Left hindlimb (tissue), 1 donor: ENCODE data around the gene SEM1.
"Not testable (repeated sequence)": the region's sequence is repeated elsewhere in the genome, so short reads cannot be mapped to it uniquely, and the experiment has no call there.

Experiments
- DNase-seq: peaks from one replicate; pipeline ENCODE4 v3.0.0-alpha.2; 2018

Gene SEM1

GRCh38 chr7:96658022-96658412 lies 51.6 kb downstream of the SEM1 start:
- no peak for DNase-seq

- no peak for DNase-seq
Observed at GRCh38 chr7:96657347-96658021, 52.2 kb downstream of the SEM1 start.

- DNase-seq, result no peak
Observed at GRCh38 chr7:96655956-96656355, 53.7 kb downstream of the SEM1 start.

GRCh38 chr7:96654630-96655188 lies 54.9 kb downstream of the SEM1 start:
- no peak for DNase-seq

DNA sequence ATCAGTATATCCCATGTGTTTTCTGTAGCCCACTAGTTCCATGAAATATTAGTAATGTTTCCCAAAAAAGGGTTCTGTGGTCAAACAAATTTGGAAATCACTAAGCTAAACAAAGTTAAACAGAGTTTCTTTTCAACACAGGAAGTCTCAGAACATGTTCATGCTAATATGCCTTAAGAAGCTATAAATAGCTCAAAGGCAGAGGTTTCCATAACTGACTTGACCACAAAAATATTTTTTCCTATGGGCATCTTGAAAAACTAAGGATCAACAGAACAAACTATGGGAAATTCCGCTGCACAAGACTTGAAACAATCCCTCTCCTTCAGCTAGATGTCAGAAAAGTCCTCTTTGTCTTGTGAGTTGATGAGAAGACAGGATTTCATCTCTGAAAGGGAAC lies 59.7 kb downstream of the SEM1 start:
- DNase-seq, result no peak

GRCh38 chr7:96648784-96649183 lies 60.9 kb downstream of the SEM1 start:
- DNase-seq, result no peak

DNA sequence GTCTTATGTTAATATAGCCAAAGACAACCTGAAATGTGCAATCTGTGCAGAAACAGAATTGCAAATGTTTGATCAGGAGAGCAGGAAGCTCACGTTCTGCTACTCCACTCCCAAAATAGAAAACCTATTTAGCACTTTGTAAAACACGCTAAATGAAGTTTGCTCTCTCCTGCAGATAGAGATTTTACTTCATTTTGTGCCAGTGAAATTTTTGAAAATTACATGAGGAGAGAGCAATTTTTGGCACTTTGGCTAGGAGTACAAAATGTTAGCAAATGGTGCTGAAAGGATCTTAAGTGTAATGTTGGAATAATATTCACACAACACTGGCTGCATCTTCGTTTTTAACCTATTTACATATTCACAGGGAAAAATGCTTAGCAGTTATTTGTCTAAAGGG lies 61.9 kb downstream of the SEM1 start:
- no peak for DNase-seq

- no peak for DNase-seq
Observed at GRCh38 chr7:96645084-96645483, 64.6 kb downstream of the SEM1 start.

DNA sequence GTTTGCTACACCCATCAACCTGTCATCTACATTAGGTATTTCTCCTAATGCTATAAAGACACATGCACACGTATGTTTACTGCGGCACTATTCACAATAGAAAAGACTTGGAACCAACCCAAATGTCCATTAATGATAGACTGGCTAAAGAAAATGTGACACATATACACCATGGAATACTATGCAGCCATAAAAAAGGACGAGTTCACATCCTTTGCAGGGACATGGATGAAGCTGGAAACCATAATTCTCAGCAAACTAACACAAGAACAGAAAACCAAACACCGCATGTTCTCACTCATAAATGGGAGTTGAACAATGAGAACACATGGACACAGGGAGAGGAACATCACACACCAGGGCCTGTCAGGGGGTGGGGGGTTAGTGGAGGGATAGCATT lies 66.2 kb downstream of the SEM1 start:
- not testable (repeated sequence) for DNase-seq

GRCh38 chr7:96640054-96640453 lies 69.6 kb downstream of the SEM1 start:
- DNase-seq, result no peak
